GM12878 (cell line): ENCODE results near the gene DZIP1L. TPM values are rescaled to one million over a fixed set of nuclear protein-coding genes. Genes with fewer than 3 reads are reported as not detected.
A peak's percentile ranks its signal among the peaks of the same experiment; 100 is the strongest.

Experiments used
- BACH1 ChIP-seq: fragments of 450-650 bp; IDR thresholded peaks from 2 replicates; pipeline ENCODE4 v1.6.1; 2017; ENCODE audit warnings: mild to moderate bottlenecking, borderline replicate concordance
- CUX1 ChIP-seq: IDR thresholded peaks from 2 replicates; pipeline ENCODE4 v1.6.1; 2012; ENCODE audit warnings: improper control_type of control experiment, low read depth, low read length; ENCODE audit not compliant: insufficient replicate concordance
- EZH2 ChIP-seq: IDR thresholded peaks from 2 replicates; pipeline ENCODE4 v1.6.1; 2012; ENCODE audit warnings: low read depth, mild to moderate bottlenecking, control low read depth, inconsistent platforms, low read length, borderline replicate concordance; ENCODE audit not compliant: control insufficient read depth
- NFYB ChIP-seq: IDR thresholded peaks from 2 replicates; pipeline ENCODE4 v1.6.1; 2011; ENCODE audit warnings: low read depth, mild to moderate bottlenecking, low read length, improper control_type of control experiment, moderate library complexity; ENCODE audit not compliant: insufficient read depth
- NR2F1 ChIP-seq: fragments of 450-650 bp; conservative IDR thresholded peaks from 2 replicates; pipeline ENCODE4 v1.6.1; 2017; ENCODE audit warnings: mild to moderate bottlenecking
- POLR2AphosphoS2 ChIP-seq: IDR thresholded peaks from 2 replicates; pipeline ENCODE4 v1.6.1; 2011; ENCODE audit warnings: low read depth, mild to moderate bottlenecking, low read length, improper control_type of control experiment, moderate library complexity
- POLR2AphosphoS5 ChIP-seq: IDR thresholded peaks from 2 replicates; pipeline ENCODE4 v1.6.1; 2011; ENCODE audit warnings: mild to moderate bottlenecking, low read length, inconsistent platforms
- RAD21 ChIP-seq: IDR thresholded peaks from 2 replicates; pipeline ENCODE4 v1.6.1; 2011; ENCODE audit warnings: mild to moderate bottlenecking, low read depth, low read length, moderate library complexity; ENCODE audit not compliant: insufficient read depth
- SMARCA5 ChIP-seq: fragments of 450-650 bp; IDR thresholded peaks from 2 replicates; pipeline ENCODE4 v1.6.1; 2017; ENCODE audit warnings: mild to moderate bottlenecking
- STAT1 ChIP-seq: fragments of 450-650 bp; conservative IDR thresholded peaks from 2 replicates; pipeline ENCODE4 v1.6.1; 2014; ENCODE audit warnings: antibody characterized with exemption, mild to moderate bottlenecking
- TCF3 ChIP-seq: IDR thresholded peaks from 2 replicates; pipeline ENCODE4 v1.6.1; 2012; ENCODE audit warnings: low read depth, mild to moderate bottlenecking, low read length, borderline replicate concordance; ENCODE audit not compliant: insufficient read depth
- ZBTB33 ChIP-seq: fragments of 450-650 bp; IDR thresholded peaks from 2 replicates; pipeline ENCODE4 v1.6.1; 2017; ENCODE audit warnings: mild to moderate bottlenecking
- polyA plus RNA-seq, 11 experiments: library from polyadenylated mRNA; depleted of rRNA in 4 of 11; unstranded in 6 of 11; stranded (reverse) in 5 of 11; fragments of >200 nt; fragmentation: Nextera tagmentation in 4 of 11; fragmentation: Illumina TruSeq in 1 of 11; extraction: Ambion mirVana in 4 of 11; extraction: Trizol in 1 of 11; gene quantifications; 1 replicate in 1 of 11; 2 replicates in 10 of 11; pipeline versions ENCODE4 v1.2.1 to v1.2.3, GENCODE V29; 2011 to 2016; ENCODE audit warnings: inconsistent platforms in 2 of 11, missing spikeins in 2 of 11, low read depth in 1 of 11
- total RNA-seq, 4 experiments: library from RNA; depleted of rRNA in 3 of 4; stranded (reverse); fragments of >200 nt in 3 of 4; fragmentation: Illumina TruSeq in 1 of 4; extraction: Trizol in 1 of 4; gene quantifications; 2 replicates each; pipeline versions ENCODE4 v1.2.1 to v1.2.3, GENCODE V29; 2013 to 2021

Gene DZIP1L
- total and polyA plus RNA-seq, 10 of the 15 experiments (the other 5 are each of a cell fraction or from before 2014, with no cell fraction given): not detected

GRCh38 chr3:138082085-138082991 is 33.1 kb downstream of the DZIP1L start (continued):
- TF ChIP-seq ZBTB33 (no peak), STAT1 (no peak), POLR2AphosphoS5 (no peak), CUX1 (no peak), NR2F1 (no peak), NFYB (peak; percentile 69), RAD21 (no peak), TCF3 (no peak), POLR2AphosphoS2 (no peak), EZH2 (no peak), SMARCA5 (no peak), BACH1 (no peak)
